NCI-H1436 treated with DMSO at 0.1 percent for 48 hours (cell line): ENCODE data around the gene TUBB.
"Not testable (repeated sequence)": the region's sequence is repeated elsewhere in the genome, so short reads cannot be mapped to it uniquely, and the experiment has no call there.

Source experiments
- DNase-seq: peaks from one replicate; lab custom pipeline; 2025; lab: John Stamatoyannopoulos, UW

The TUBB gene

GRCh38 chr6:30719356-30719755, 796 bp upstream of the TUBB start:
- DNase-seq = no peak

DNA sequence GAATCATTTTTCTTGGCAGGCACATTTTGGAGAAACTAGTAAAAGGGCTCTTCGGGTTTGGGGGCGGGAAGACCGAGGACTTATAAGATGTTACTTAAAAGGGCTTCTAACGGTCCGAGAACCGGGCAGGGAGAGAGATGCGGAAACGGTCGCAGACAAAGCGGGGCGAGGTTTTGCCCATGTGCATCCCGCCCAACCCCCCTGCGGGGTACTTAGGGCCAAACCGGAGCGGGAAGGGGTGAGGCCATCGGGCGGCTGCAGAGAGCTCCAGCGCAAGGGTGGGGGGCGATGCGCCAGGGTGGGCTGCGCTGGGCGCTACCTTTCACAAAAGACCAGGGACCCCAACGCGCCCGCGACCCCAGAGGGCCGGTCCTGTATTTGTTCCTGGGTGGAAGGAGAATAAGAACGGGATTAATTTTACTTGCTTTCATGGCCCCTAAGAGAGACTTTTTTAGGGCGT, 616 bp downstream of the TUBB start:
- no peak for DNase-seq

DNA sequence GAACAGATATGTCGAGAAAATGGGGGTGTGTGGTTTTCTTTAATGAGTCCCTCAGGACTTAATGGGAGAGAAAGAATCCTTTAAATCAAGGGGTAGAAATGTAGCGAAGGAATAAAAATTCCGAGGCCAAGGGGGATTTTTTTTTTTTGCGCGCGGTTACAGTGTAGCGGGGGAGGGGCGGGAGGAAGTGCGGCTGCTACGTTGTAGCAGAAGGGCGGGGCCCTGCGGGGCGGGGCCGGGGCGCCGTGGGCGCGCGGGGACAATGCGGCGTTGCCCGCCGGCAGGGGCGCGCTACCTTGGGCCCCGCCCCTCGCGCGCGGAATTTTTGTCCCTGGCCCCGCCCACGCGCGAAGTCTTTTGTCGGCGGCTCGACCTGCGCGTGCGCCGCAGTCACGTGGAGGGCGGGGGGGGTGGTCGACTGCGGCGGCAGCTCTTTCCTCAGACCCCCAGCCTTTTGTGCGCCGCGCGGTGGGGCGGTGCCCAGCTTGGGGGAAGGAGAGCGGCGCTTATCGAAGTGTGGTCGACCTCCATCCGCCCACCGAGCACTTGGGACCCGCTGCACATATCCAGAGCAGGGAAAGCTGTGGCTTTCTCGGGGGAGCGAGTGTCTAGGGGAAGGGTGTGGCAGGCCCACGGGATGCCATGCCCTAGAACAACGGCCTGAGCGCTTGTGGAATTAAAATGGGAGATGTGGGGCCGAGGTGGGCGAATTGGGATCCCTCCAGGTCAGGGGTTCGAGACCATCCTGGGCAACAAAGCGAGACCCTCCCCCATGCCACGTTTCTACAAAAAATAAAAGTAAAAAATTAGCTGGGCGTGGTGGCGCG, 1.3 kb downstream of the TUBB start:
- DNase-seq = peak; percentile 45

DNA sequence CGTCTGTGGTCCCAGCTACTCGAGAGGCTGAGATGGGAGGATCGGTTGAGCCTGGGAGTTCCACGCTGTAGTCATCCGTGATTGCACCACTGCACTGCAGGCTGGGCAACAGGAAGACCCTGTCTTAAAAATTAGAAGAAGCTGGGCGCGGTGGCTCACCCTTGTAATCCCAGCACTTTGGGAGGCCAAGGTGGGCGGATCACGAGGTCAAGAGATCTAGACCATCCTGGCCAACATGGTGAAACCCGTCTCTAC, 1.8 kb downstream of the TUBB start:
- not testable (repeated sequence) for DNase-seq

GRCh38 chr6:30722280-30723112, 2.3 kb downstream of the TUBB start:
- no peak for DNase-seq

- not testable (repeated sequence) for DNase-seq
Observed at GRCh38 chr6:30723159-30723842, 3.1 kb downstream of the TUBB start.

DNA sequence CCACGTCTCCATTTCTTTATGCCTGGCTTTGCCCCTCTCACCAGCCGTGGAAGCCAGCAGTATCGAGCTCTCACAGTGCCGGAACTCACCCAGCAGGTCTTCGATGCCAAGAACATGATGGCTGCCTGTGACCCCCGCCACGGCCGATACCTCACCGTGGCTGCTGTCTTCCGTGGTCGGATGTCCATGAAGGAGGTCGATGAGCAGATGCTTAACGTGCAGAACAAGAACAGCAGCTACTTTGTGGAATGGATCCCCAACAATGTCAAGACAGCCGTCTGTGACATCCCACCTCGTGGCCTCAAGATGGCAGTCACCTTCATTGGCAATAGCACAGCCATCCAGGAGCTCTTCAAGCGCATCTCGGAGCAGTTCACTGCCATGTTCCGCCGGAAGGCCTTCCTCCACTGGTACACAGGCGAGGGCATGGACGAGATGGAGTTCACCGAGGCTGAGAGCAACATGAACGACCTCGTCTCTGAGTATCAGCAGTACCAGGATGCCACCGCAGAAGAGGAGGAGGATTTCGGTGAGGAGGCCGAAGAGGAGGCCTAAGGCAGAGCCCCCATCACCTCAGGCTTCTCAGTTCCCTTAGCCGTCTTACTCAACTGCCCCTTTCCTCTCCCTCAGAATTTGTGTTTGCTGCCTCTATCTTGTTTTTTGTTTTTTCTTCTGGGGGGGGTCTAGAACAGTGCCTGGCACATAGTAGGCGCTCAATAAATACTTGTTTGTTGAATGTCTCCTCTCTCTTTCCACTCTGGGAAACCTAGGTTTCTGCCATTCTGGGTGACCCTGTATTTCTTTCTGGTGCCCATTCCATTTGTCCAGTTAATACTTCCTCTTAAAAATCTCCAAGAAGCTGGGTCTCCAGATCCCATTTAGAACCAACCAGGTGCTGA, 3.9 kb downstream of the TUBB start:
- not testable (repeated sequence) for DNase-seq

GRCh38 chr6:30724906-30725667, 4.9 kb downstream of the TUBB start:
- no peak for DNase-seq

DNA sequence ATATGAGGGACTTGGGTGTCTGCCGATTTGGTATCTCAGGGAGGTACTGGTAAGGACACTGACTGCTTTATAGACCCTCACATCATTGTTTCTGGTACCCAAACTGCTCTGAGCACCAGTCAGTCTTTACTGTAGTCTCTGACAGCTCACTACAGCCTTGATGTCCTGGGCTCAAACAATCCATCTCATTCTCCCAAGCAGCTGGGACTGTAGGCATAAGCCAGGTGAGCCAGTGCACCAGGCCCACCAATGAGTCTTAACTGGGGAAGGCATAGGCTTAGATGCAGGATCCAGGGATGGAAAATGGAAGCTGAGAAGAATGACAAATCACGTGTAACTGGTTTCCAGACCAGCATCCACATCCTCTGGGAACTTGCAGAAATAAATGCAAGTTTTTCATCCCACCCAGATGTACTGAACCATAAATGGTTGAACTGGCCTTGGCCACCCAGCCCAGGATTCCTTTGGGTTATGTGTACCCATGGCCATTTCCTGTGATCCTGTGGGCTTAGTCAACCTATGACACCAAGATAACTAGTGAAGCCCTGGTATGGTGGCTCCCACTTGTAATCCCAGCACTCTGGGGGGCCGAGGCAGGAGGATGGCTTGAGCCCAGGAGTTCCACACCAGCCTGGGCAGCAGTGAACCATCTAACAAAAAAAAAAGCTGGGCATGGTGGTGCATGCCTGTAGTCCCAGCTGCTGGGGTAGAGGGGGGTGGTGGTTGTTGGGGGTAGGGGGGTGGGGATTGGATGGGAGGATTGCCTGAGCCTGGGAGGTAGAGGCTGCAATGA, 5.8 kb downstream of the TUBB start:
- DNase-seq = no peak

DNA sequence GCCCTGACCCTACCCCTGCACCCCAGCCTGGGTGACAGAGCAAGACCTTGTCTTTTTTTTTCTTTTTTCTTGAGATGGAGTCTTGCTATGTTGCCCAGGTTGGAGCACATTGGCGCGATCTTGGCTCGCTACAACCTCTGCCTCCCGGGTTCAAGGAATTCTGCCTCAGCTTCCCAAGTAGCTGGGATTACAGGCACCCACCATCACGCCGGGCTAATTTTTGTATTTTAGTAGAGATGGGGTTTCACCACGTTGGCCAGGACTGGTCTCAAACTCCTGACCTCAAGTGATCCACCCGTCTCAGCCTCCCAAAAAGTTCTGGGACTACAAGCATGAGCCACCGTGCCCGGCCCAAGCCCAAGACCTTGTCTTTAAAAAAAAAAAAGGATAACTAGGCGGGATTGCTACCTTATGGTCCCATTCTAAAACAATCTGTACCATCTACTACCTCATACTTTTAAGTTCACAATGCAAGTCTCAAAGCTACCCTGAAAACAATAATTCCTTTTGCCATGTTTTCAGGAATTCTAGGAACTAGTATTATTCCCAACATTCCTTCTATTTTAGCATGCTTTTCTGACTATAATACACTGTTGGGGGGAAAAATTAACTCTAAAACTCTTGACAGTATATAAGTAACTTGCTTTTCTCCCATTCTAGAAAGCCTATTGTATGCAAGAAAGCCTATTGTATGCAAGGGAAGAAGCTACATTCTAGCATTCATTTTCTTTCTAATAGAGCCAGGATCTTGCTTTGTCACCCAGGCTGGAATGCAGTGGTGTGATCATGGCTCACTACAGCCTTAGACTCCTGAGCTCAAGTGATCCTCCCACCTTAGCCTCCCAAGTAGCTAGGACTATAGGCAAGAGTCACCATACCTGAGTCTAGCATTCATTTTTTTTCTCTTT, 6.6 kb downstream of the TUBB start:
- no peak for DNase-seq

DNA sequence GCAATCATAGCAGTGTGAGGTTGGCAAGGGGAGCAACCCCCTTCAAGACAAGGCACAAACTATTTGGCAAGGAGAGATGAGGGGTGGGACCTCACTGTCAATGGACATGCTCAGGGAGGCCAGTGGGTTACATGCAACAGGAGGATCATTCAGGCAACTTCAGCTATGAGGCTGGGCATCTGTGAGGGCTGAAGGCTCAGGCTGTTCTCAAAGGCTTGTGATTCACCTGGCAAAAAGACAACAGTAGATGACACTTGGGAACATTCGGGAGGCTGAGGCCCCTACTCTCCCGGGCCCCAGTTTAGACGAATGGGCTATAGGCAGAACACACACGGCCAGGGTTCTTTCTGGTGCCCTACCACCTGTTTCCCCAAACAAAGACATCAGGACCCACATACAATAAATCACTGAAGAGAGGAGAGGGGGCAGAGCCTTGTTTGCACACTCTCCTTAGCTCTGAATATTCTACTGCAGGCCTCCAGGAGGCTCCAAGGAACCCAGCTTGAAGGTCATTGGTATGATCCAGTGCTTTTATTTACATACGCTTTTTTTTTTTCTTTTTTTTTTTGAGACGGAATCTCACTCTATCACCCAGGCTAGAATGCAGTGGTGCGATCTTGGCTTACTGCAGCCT, 7.9 kb downstream of the TUBB start:
- no peak for DNase-seq

- peak; percentile 52 for DNase-seq
Observed at GRCh38 chr6:30730601-30731435, 10.7 kb downstream of the TUBB start.

- DNase-seq = no peak
Observed at GRCh38 chr6:30732237-30732943, 12.2 kb downstream of the TUBB start.

DNA sequence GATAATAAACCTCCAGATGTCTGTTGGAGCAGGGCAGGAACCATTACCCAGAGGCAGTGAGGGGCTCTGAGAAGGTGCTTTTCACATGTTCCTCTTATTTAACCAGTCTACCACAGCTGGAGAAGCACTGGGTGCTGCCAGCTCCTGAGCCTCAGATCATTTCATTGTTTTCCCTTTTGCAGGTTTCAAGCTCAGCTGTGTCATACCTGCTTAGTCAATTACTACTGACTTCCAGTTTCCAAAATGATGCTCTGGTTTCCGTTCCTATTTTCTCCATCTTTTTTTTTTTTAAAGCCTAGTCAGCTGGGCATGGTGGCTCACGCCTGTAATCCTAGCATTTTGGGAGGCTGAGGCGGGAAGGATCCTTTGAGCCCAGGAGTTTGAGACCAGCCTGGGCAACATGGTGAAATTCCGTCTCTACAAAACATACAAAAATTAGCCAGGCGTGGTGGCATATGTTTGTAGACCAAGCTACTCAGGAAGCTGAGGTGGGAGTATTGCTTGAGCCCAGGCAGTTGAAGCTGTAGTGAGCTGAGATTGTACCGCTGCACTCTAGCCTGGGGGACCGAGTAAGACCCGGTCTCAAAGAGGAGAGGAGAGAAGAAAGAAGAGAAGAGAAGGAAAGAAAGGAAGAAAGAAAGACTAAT, 15.6 kb downstream of the TUBB start:
- DNase-seq = no peak

DNA sequence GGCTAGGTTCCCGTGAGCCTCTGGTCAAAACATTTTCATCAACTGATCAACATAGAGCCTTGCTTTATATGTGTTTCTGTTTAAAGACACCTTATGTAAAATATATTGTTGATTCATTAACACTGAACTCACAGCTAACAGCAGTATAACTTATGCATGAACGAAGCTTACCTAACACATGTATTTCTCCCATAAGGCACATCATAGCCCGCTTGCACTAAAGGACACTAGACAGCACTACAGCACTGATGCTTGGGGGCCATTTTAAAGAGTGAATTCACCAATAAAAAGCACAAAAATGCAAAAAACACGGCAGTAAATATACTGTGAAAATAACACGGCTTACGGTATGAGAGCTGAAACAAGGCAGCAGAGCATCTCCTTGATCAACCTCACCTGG, 18.4 kb downstream of the TUBB start:
- no peak for DNase-seq

GRCh38 chr6:30740540-30740870, 20.4 kb downstream of the TUBB start:
- no peak for DNase-seq
